GM12801 (cell line): ENCODE data around the gene S100A7A.

Source experiments
- TF ChIP-seq, protein P1 (sequence below): IDR thresholded peaks from one replicate; pipeline ENCODE4 v1.5.1; 2011; ENCODE audit warnings: control low read depth; ENCODE audit not compliant: insufficient read length; ENCODE audit errors: extremely low read depth

S100A7A gene

DNA sequence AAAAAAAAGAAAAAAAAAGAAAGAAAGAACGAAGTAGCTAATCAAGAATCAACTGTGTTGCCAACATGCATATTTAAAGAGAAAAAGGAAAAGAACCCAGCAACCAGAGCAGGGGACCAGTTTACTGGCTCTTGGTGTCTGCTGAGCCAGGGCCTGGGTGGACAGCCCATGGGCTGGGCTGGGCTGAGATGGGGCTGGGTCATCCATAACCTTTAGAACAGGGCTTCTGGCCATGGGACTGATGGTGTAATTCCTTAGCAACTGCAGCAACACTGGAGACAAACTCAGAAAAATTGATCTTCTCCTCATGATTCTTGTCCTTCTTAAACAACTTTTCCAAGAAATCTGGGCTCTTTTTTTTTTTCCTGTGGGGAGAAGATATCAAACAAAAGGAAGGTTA is 10.5 kb downstream of the S100A7A start:
- TF ChIP-seq, protein P1, sequence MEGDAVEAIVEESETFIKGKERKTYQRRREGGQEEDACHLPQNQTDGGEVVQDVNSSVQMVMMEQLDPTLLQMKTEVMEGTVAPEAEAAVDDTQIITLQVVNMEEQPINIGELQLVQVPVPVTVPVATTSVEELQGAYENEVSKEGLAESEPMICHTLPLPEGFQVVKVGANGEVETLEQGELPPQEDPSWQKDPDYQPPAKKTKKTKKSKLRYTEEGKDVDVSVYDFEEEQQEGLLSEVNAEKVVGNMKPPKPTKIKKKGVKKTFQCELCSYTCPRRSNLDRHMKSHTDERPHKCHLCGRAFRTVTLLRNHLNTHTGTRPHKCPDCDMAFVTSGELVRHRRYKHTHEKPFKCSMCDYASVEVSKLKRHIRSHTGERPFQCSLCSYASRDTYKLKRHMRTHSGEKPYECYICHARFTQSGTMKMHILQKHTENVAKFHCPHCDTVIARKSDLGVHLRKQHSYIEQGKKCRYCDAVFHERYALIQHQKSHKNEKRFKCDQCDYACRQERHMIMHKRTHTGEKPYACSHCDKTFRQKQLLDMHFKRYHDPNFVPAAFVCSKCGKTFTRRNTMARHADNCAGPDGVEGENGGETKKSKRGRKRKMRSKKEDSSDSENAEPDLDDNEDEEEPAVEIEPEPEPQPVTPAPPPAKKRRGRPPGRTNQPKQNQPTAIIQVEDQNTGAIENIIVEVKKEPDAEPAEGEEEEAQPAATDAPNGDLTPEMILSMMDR = no peak

DNA sequence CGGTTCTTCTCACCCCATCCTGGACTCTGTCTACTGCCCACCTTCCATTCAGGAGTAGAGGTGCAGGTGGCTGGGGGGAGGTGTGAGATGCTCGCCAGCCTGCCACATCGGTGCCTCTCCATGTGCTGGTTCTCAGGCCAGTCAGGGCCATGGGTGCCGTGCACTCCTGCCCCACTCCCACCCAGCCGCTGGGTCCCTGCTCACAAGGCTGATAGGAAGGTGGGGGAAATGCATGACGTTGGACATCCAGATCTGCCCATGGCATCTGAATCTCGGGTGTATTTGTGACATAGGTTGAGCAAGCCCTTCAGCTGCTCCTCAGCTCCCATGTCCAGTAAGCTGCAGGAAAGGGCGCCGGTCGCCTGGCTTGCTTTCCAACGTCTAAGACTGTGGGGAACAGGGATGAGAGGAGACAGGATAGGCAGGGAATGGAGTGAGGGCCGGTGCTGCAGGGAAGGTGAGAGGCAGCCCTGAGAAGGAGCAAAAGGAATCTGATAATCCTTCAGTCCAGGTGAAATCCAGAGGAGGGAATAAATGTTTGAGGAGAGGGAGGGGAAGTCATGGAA is 11.8 kb downstream of the S100A7A start:
- TF ChIP-seq, protein P1 = no peak

DNA sequence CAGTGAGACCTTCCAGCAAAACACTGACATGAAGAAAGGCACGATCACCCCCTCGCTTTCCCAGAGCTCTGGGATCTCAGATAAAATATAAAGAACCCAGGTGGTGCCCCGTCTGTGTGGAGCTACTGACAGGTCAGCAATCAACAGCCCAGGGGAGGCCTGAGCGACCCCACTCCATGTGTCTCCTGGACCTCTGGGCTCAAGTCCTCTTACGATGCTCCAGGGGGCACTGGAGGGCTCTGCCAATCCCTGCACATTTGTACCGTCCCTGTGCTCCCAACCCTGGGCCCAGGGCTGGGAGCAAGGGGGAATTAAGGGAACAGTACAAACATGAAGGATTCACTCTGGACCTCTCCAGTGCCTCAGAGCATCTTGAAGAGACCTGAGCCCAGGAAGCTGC is 12.5 kb downstream of the S100A7A start:
- TF ChIP-seq, protein P1 = no peak

DNA sequence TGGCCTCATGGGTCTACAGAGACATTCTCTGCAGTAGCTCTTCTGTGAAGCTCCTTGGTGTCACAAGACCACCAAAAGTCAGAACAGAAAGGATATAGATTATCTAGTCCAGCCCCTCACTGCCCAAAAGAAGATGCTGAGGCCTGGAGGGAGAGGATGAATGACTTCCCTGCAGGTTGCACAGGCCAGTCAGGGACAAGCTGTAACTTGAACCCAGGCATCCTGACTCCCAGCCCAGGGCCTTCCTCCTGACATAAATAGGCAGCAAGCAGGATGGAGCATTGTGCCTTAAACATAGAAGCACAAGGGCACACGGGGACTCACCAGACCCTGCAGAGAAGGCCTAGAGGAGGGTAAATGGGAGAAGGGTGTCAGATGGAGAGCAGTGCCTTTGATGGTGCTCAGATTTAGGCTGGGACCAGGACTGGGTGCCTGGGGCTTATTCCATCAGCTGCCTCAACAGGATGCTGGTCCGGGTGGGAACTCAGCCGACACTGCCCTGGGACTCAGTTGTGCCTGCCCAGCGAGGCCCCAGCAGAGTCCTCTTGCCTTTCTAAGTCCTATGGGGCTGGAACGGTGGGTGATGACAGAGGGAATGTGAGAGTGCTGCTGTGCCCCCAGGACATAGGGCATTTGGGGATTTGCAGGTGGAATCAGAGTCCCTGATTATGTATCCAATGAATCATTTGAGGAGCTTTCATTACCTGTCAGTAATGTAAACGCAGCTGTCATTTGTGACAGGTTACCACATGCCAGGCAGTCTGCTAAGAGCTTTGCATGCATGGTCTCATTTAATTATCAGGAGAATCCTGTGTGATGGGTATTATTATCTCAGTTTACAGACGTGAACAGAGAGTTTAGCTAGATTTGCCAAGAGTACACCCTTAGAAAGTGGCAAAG is 13.2 kb downstream of the S100A7A start:
- TF ChIP-seq, protein P1 = no peak

DNA sequence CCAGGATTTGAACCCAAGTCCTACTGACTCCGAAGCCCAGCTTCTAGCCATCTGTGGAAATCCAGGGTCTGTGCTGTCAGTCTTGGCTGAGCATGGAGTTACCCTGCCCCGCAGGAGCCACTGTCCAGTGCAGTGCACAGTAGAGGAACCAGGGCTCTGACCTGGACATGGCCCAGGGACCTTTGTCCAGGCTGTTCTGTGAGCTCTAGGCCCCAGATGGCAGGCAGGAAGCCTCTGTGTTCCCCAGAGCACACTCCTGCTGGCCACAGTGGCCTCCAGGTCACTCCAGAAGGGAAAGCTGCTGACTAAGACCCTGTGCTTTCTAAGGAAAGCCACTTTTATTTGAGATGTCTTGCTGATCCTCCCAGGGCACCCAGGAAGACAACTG is 13.8 kb downstream of the S100A7A start:
- TF ChIP-seq, protein P1 = no peak

DNA sequence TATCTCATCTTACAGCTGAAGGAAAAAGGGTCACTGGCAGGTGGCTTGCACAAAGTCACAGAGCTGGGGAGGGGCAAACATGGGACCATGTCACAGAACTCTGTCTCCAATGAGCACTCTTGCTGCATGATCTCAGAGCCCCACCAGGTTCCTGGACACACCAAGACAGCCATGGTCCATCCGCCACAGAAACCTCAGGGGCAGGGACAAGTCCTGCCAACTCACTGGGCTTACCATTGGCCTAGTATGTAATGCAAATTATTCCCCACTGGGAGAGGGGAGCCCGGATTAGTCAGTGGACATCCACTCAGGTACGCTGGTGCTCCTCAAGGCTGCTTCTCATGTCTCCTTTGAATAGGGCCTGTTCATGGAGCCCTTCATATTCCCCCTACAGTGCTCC is 14.2 kb downstream of the S100A7A start:
- TF ChIP-seq, protein P1 = no peak

DNA sequence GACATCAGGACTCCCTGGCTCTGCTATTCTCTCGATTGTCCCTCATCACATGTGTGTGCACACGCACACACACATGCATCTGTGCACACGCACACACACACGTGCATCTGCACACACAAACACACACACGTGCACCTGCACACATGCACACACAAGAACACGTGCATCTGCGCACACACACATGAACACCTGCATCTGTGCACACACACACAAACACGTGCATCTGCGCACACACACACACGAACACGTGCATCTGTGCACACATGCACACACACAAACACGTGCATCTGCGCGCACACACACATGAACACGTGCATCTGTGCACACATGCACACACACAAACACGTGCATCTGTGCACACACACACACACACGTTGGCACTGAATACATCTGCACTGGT is 14.7 kb downstream of the S100A7A start:
- TF ChIP-seq, protein P1 = no peak
